Vagina (tissue), 2 donors: Measurements from ENCODE around the gene DLG2. TPM values are rescaled to one million over a fixed set of nuclear protein-coding genes. Genes with fewer than 3 reads are reported as not detected.

ENCODE experiments used
- DNase-seq, 2 donors: peaks; one replicate each; pipeline ENCODE4 v3.0.0-alpha.2; 2017; ENCODE audit errors: extremely low spot score in 2 of 2
- H3K27ac ChIP-seq: fragments of 200-600 bp; sonication (generic); one replicate; pipeline ENCODE4 v1.5.1; 2019
- H3K27me3 ChIP-seq: fragments of 200-600 bp; sonication (generic); one replicate; pipeline ENCODE4 v1.5.1; 2019
- H3K36me3 ChIP-seq, 2 donors: fragments of 200-600 bp; sonication (generic); one replicate each; pipeline ENCODE4 v1.5.1; 2017 to 2019
- H3K4me1 ChIP-seq: fragments of 200-600 bp; sonication (generic); one replicate; pipeline ENCODE4 v1.5.1; 2019
- H3K4me3 ChIP-seq, 2 donors: fragments of 200-600 bp; sonication (generic); 1 replicate in 1 of 2; 2 replicates in 1 of 2; pipeline ENCODE4 v1.5.1; 2016 to 2019
- H3K9me3 ChIP-seq: fragments of 200-600 bp; sonication (generic); one replicate; pipeline ENCODE4 v1.5.1; 2019
- CTCF ChIP-seq, 3 experiments: fragments of 450-650 bp in 2 of 3; fragments of 200-600 bp in 1 of 3; sonication (generic) in 1 of 3; IDR thresholded peaks; one replicate each; pipeline ENCODE4 v1.5.1; 2017 to 2019; ENCODE audit warnings: antibody characterized with exemption in 3 of 3, mild to moderate bottlenecking in 2 of 3, moderate library complexity in 2 of 3
- POLR2A ChIP-seq, 2 donors: fragments of 450-650 bp; IDR thresholded peaks; one replicate each; pipeline ENCODE4 v1.6.1; 2017; ENCODE audit warnings: antibody characterized with exemption in 2 of 2, mild to moderate bottlenecking in 2 of 2, moderate library complexity in 2 of 2
- POLR2AphosphoS5 ChIP-seq, 2 donors: sonication (generic); formaldehyde crosslinking; IDR thresholded peaks; one replicate each; pipeline ENCODE4 v1.9.0; 2017; ENCODE audit warnings: antibody characterized with exemption in 2 of 2, mild to moderate bottlenecking in 2 of 2, low read depth in 1 of 2; ENCODE audit not compliant: insufficient read depth in 1 of 2
- intact Hi-C: fragments of 100-400 bp; cut with DNase I; formaldehyde crosslinking; loops from one replicate; pipeline ENCODE4 v1.15.1; 2023
- total RNA-seq: library from RNA; depleted of rRNA; stranded (reverse); fragments of >200 nt; gene quantifications from one replicate; pipeline ENCODE4 v1.2.3, GENCODE V29; 2016

The DLG2 gene
- total RNA-seq, 1 donor from 2014 or later: 10.1 TPM

- H3K36me3 ChIP-seq: no peaks in the 10 kb centered on the region
- intact Hi-C loops: no loop called here
- TF ChIP-seq CTCF (IDR thresholded peaks at IDR 0.05): no peak
- TF ChIP-seq POLR2AphosphoS5 (IDR thresholded peaks at IDR 0.05; ENCODE audit: insufficient read depth in 1 of 2, low read depth in 1 of 2): no peak
- TF ChIP-seq POLR2A (IDR thresholded peaks at IDR 0.05): no peak
Observed at GRCh38 chr11:84091212-84091986, 1535.7 kb downstream of the DLG2 start.

GRCh38 chr11:84089072-84090057 lies 1537.8 kb downstream of the DLG2 start:
- DNase-seq: no peak
- no peaks in the 10 kb centered on the region for H3K9me3 ChIP-seq
- H3K4me3 ChIP-seq: no peak overlapping the region
- intact Hi-C loops: no loop called here
- H3K27me3 ChIP-seq: no peaks in the 10 kb centered on the region
- no peak overlapping the region for H3K27ac ChIP-seq
- H3K36me3 ChIP-seq: no peaks in the 10 kb centered on the region
- H3K4me1 ChIP-seq: no peaks in the 10 kb centered on the region
- TF ChIP-seq POLR2A (IDR thresholded peaks at IDR 0.05) (no peak), CTCF (IDR thresholded peaks at IDR 0.05) (no peak), POLR2AphosphoS5 (IDR thresholded peaks at IDR 0.05; ENCODE audit: insufficient read depth in 1 of 2, low read depth in 1 of 2) (no peak)

More at GRCh38 chr11:84091212-84091986, 1535.7 kb downstream of the DLG2 start:
- Histone ChIP-seq H3K27me3 (no peaks in the 10 kb centered on the region), H3K27ac (no peak overlapping the region), H3K9me3 (no peaks in the 10 kb centered on the region), H3K4me1 (no peaks in the 10 kb centered on the region), H3K4me3 (no peak overlapping the region)
- DNase-seq: no peak

- intact Hi-C loops: no loop called here
- no peaks in the 10 kb centered on the region for H3K27me3 ChIP-seq
Observed at GRCh38 chr11:84071851-84072250, 1555.3 kb downstream of the DLG2 start.

GRCh38 chr11:84069048-84069447 lies 1558.1 kb downstream of the DLG2 start:
- DNase-seq: no peak
- H3K36me3 ChIP-seq: no peaks in the 10 kb centered on the region
- TF ChIP-seq POLR2A (IDR thresholded peaks at IDR 0.05): no peak
- TF ChIP-seq CTCF (IDR thresholded peaks at IDR 0.05): no peak
- no peak for TF ChIP-seq POLR2AphosphoS5 (IDR thresholded peaks at IDR 0.05; ENCODE audit: insufficient read depth in 1 of 2, low read depth in 1 of 2)

More at GRCh38 chr11:84071851-84072250, 1555.3 kb downstream of the DLG2 start:
- TF ChIP-seq POLR2AphosphoS5 (IDR thresholded peaks at IDR 0.05; ENCODE audit: insufficient read depth in 1 of 2, low read depth in 1 of 2): no peak
- no peak for TF ChIP-seq POLR2A (IDR thresholded peaks at IDR 0.05)
- no peak for TF ChIP-seq CTCF (IDR thresholded peaks at IDR 0.05)
- H3K4me3 ChIP-seq: no peak overlapping the region
- DNase-seq: no peak
- H3K27ac ChIP-seq: no peak overlapping the region
- H3K4me1 ChIP-seq: no peaks in the 10 kb centered on the region
- H3K36me3 ChIP-seq: no peaks in the 10 kb centered on the region
- H3K9me3 ChIP-seq: no peaks in the 10 kb centered on the region

More at GRCh38 chr11:84069048-84069447, 1558.1 kb downstream of the DLG2 start:
- Histone ChIP-seq H3K4me1 (no peaks in the 10 kb centered on the region), H3K4me3 (no peak overlapping the region), H3K27ac (no peak overlapping the region), H3K27me3 (no peaks in the 10 kb centered on the region), H3K9me3 (no peaks in the 10 kb centered on the region)
- intact Hi-C loops: no loop called here
